NCI-H345 treated with DMSO at 0.1 percent for 48 hours (cell line): ENCODE data around the gene ZC3H7B.
"Not testable (repeated sequence)": the region's sequence is repeated elsewhere in the genome, so short reads cannot be mapped to it uniquely, and the experiment has no call there.

Experiments used
- DNase-seq: peaks from one replicate; lab custom pipeline; 2025; ENCODE audit not compliant: unreplicated experiment; lab: John Stamatoyannopoulos, UW

ZC3H7B gene

DNA sequence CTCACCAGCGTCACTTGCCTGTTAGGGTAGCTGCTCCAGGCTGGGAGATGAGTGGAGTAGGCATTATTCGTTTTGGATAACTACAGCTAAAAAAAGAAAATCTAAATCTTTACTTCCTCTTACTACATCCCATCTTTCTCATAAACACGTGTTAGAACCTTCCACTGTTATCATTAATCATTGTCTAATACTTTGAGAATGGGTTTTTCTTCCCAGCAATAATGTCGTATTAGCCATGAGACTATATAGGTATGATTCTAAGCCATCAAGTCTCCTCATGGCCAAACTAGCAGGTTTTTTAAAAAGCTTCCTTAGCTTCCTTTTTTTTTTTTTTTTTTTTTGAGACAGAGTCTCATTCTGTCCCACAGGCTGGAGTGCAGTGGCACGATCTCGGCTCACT, 76.5 kb downstream of the ZC3H7B start:
- DNase-seq, result no peak

DNA sequence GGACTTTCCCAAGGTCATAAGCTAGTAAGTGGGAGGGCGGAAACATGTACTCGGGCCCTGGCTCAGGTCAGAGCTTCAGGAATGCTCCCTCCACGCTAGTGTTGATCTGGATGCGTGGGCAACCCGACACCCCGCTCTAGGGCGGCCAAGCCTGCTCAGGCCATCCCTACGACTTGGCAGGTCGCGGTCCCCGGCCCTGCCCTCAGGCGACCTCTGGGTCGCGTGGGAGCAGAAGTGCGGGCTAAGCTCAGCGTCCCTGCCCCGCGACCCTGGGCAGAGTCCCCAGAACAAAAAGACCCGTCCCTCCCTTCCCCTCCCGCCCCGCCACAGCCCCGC, 79.6 kb downstream of the ZC3H7B start:
- DNase-seq, result no peak

DNA sequence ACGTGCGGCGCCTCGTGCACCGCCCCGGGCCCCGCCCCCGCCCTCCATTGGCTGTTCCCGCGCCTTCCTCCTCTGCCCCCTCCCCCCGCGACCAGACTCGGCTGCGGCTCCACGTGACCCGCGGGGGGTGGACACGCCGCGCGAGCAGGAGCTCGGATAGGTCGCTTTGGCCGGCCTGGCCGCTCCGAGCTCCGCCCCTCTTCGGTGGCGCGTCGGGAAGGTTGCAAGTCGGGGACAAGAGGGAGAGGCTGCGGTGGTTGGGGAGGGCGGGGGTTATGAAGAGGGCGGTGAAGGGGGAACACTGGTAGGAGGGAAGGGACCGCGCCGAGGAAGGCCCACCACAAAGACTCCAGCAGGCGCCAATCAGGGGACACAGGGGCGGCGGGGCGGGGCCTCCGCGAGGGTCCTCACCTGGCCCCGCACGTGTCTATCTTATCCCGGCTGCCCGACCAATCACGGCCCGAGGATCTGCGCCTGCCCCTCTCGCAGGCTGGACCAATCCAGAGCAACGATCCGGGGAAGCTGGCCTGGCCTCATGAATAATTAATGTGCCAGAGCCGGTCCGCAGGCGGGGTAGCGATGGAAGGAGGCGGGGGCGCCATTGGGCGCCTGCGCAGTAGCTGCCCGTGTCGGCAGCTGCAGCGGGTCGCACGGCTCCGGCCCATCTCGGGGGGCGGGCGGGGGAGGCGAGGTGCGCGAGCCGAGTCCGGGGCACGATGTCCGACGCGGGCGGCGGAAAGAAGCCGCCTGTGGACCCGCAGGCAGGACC, 80.2 kb downstream of the ZC3H7B start, which contains the start of gene TEF:
Gene TEF, plus strand, starts transcription at position 614 of the 769 bp plus-strand sequence. Its CDS starts 103 bp downstream, at position 717.
- peak; percentile 95 for DNase-seq

DNA sequence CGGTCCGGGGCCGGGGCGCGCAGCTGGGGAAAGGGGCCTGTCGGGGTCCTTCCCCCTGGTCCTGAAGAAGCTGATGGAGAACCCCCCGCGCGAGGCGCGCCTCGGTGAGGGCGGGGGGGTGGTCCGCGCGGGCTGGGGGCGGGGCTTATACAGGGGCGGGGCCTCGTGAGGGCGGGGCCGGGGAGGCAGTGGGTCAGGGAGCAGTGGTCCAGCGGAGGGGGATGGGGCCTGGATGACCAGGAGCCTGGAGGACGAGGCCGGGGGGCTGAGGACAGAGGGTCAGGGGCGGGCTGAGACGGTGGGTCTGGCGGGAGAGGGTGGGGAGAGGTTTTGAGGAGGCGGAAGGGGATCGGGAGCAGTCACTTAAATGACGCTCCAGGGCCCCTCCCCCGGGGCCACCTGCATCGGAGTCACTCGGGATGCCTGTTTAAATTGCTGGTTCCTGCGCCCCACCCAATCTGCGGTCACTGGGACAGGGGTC, 80.8 kb downstream of the ZC3H7B start:
- no peak for DNase-seq

DNA sequence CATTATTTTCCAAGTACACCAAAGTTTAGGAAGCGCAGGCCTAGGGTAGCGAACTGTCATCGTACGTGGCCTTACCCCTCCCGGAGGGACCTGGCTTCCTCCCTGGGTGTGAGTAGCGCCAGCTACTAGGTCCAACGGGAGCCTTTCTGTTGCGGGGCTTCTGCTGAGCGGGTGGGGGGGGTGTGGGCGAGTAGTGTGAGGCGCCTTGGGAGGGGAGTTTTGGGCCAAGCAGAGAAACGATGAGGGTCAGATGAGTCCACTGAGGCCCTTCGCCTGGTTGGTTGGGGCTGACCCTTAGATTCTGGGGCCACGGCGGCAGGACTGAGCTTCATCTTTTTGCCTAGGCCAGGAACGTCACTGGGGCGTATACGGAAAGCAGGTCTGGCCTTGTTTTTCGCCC, 81.3 kb downstream of the ZC3H7B start:
- no peak for DNase-seq

GRCh38 chr22:41383085-41383484, 81.8 kb downstream of the ZC3H7B start:
- DNase-seq, result no peak

GRCh38 chr22:41384128-41384527, 82.8 kb downstream of the ZC3H7B start:
- DNase-seq, result no peak

- no peak for DNase-seq
These were observed 86.0 kb downstream of the ZC3H7B start for GRCh38 chr22:41387341-41387740.

DNA sequence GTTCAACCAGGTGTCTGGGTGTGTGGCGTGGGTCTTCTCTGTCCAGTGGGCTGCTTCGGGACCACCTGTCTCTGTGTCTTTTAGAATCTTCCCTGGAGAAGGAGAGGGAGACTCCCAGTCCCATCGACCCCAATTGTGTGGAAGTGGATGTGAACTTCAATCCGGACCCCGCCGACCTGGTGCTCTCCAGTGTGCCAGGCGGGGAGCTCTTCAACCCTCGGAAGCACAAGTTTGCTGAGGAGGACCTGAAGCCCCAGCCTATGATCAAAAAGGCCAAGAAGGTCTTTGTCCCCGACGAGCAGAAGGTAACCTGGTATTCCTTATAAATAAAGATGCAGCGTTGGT, 92.7 kb downstream of the ZC3H7B start:
- no peak for DNase-seq

- DNase-seq, result no peak
These were observed 94.4 kb downstream of the ZC3H7B start for GRCh38 chr22:41395531-41396240.

DNA sequence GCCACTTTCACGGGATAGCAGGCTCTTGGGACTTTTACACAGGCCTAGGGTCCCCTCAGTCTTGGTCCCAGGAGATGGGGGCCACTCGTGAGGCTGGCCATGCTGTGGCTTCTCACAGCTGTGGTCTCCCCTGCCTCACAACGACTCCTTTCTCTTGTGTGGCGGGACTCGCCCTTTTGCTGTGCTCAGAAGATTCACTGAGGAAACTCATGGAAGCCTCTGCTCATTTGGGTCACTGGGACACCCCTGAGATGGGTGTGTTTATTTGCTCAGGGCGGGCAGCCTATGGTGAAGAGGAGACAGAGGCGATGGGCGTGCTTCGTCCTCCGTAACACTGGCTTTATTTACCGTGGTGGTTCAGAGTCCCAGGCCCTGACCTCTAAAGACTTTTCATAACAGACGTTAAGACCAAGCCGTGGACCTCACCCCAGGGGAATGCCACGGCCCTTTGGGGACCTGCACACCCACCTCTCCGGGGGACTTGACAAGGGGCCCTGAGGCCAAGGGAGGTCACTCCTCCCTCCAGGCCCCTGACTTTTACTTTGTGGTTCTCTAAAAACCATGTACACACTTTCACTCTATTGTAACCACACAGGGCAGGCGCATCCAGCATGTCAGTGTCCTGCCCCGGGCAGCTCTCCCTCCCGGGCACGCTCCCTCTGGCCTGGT, 96.0 kb downstream of the ZC3H7B start:
- DNase-seq, result no peak

DNA sequence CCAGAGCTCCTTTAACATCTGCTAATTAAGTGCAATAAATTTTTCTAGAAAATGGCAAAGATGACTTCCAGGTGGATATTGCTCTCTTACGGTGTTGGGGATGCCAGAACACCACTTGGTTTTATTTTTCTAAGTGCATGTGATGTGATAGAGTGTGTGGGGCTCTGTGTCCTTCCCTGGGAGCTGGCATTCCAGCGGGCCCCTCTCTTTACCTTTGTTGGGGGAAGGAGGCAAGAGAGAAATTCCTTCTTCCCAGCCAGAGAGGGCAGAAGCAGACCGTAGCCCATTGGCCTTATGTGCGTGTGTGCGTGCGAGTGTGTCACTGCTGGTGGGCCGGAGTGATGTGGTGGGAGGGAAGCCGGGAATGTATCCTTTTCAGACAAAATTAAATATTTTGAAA, 97.6 kb downstream of the ZC3H7B start:
- no peak for DNase-seq

DNA sequence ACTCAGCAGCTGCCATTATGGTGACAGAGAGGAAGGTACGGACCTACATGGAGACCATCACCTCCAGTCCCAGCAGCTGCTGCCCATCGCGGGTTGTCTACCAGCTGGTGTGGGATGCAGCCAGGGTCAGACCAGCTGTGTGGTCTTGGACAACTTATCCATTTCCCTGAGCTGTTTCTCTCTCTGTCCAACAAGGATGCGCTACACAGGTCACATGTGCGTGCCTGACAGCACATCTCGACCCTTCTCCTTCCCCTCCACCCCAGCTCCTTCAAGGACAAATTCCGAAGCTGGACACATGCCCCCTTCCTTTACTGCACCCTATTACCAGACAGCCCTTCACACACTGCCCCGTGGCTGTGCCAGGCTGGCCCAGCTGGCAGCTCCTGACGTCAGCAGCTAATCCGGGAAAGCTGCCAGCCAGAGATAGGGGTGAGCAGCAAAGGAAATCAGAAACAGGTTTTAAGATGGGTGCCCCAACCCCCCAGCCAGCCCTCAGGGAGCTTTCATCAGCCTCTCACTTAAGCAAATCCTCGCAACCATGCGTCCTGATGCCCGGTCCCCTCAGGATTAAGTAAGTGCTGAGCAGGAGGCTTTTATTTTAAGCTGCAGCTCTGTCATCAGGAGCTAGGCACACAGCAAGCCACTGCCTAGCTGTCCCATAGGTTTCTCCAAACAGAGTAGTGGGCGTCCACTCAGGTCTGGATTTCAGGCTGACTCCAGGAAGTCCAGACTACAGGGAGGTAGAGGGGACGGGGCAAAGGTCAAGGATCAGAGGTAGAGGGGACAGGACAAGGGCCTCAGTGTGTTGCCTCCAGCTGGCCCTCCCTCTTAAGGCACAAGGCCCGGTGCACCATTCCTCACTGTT, 100.7 kb downstream of the ZC3H7B start:
- DNase-seq, result no peak

DNA sequence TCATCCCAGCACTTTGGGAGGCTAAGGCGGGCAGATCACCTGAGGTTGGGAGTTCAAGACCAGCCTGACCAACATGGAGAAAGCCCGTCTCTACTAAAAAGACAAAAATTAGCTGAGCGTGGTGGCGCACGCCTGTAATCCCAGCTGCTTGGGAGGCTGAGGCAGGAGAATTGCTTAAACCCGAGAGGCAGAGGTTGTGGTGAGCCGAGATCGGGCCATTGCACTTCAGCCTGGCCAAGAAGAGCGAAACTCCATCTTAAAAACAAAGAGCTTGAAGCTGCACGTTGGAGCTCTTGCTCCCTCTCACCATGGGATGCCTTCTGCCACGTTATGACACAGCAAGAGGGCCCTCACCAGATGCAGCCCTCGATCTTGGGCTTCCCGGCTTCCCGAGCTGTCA, 101.5 kb downstream of the ZC3H7B start:
- DNase-seq, result not testable (repeated sequence)

GRCh38 chr22:41403532-41404318, 102.4 kb downstream of the ZC3H7B start:
- peak; percentile 64 for DNase-seq

- DNase-seq, result no peak
These were observed 104.3 kb downstream of the ZC3H7B start for GRCh38 chr22:41405588-41405987.

DNA sequence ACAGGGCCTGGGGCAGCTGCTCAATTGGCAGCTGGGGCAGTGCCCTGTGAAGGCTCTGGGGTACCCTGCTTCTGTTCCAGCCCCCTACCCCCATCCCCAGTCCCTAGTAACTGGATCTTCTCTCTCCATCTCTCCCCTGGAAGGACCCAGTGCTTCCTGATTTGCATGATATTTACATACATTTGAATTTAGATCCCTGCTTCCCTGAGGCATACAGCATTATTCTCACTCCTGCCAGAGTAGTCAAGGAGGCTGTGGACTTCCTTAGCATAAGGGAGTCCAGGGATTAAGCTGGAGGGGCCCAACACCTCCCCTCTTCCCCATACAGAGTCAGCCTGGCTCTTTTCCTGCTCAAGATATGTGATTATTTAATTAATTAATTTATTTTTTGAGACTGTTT, 105.1 kb downstream of the ZC3H7B start:
- no peak for DNase-seq

- no peak for DNase-seq
These were observed 106.1 kb downstream of the ZC3H7B start for GRCh38 chr22:41407433-41407832.

DNA sequence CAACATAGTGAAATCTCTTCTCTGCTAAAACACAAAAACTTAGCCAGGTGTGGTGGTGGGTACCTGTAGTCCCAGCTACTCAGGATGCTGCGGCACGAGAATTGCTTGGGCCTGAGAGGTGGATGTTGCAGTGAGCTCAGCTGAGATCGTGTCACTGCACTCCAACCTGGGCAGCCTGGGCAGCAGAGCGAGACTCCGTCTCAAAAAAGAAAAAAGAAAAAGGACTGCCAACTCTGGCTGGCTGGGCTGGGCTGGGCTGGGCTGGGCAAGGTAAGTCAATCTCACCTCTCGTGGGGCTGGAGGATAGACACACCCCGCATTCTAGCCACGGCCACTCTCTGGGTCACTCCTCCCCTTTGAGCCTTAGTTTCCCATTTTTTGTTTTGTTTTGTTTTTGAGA, 107.3 kb downstream of the ZC3H7B start:
- DNase-seq, result no peak
